GM23338 (cell line): ENCODE measurements around the gene SEMA7A. TPM values are rescaled to one million over a fixed set of nuclear protein-coding genes. Genes with fewer than 3 reads are reported as not detected.
"Not testable (repeated sequence)": the region's sequence is repeated elsewhere in the genome, so short reads cannot be mapped to it uniquely, and the experiment has no call there.

Source experiments
- ATAC-seq: fragments of 200-7000 bp; cut with Tn5 transposase; 3 replicates; pipeline ENCODE4 v1.9.1; 2020
- DNase-seq: peaks from one replicate; pipeline ENCODE4 v3.0.0-alpha.2; 2015; ENCODE audit warnings: low spot score
- H2AFZ ChIP-seq: fragments of 200-600 bp; sonication (generic); 2 replicates; pipeline ENCODE4 v1.8.0; 2016; ENCODE audit warnings: antibody characterized with exemption, mild to moderate bottlenecking, moderate library complexity
- H3F3A ChIP-seq: fragments of 200-600 bp; sonication (generic); replicated peaks from 2 replicates; pipeline ENCODE4 v1.8.0; 2017; ENCODE audit warnings: antibody characterized with exemption, mixed run types, low read depth
- H3K27ac ChIP-seq: fragments of 200-600 bp; sonication (generic); 2 replicates; pipeline ENCODE4 v1.6.1; 2016; ENCODE audit warnings: low read depth
- H3K27me3 ChIP-seq: fragments of 200-600 bp; sonication (generic); 2 replicates; pipeline ENCODE4 v1.8.0; 2016; ENCODE audit warnings: mild to moderate bottlenecking, mixed run types, moderate library complexity; ENCODE audit not compliant: insufficient read depth
- H3K36me3 ChIP-seq: fragments of 200-600 bp; sonication (generic); 2 replicates; pipeline ENCODE4 v1.8.0; 2016; ENCODE audit warnings: mild to moderate bottlenecking; ENCODE audit not compliant: insufficient read depth
- H3K4me1 ChIP-seq: fragments of 200-600 bp; sonication (generic); 2 replicates; pipeline ENCODE4 v1.8.0; 2016; ENCODE audit warnings: mild to moderate bottlenecking, moderate library complexity; ENCODE audit not compliant: insufficient read depth
- H3K4me2 ChIP-seq: fragments of 200-600 bp; sonication (generic); 2 replicates; pipeline ENCODE4 v1.7.1; 2017; ENCODE audit warnings: mixed run types
- H3K4me3 ChIP-seq: fragments of 200-600 bp; sonication (generic); 2 replicates; pipeline ENCODE4 v1.6.1; 2016; ENCODE audit warnings: mixed run types
- H3K79me2 ChIP-seq: fragments of 200-600 bp; sonication (generic); replicated peaks from 2 replicates; pipeline ENCODE4 v1.8.0; 2017; ENCODE audit warnings: mild to moderate bottlenecking; ENCODE audit not compliant: insufficient read depth
- H3K9me2 ChIP-seq: fragments of 200-600 bp; sonication (generic); 2 replicates; pipeline ENCODE4 v1.8.0; 2017; ENCODE audit not compliant: insufficient read depth
- H4K20me1 ChIP-seq: fragments of 200-600 bp; sonication (generic); replicated peaks from 2 replicates; pipeline ENCODE4 v1.8.0; 2017; ENCODE audit warnings: mild to moderate bottlenecking; ENCODE audit not compliant: insufficient read depth
- H3K27ac Mint-ChIP-seq: 2 replicates; pipeline ENCODE4 v1.8.0; 2020; ENCODE audit warnings: inconsistent platforms, mild to moderate bottlenecking, moderate library complexity, mixed read lengths
- H3K27me3 Mint-ChIP-seq: 3 replicates; pipeline ENCODE4 v1.8.0; 2022; ENCODE audit warnings: low read depth, mild to moderate bottlenecking, moderate library complexity, mixed read lengths, inconsistent platforms; ENCODE audit not compliant: insufficient read depth, poor library complexity
- H3K36me3 Mint-ChIP-seq: 3 replicates; pipeline ENCODE4 v1.8.0; 2021; ENCODE audit warnings: low read depth, mild to moderate bottlenecking, inconsistent platforms, moderate library complexity, mixed read lengths
- H3K4me1 Mint-ChIP-seq: 3 replicates; pipeline ENCODE4 v1.8.0; 2020; ENCODE audit warnings: mild to moderate bottlenecking, inconsistent platforms, mixed read lengths
- H3K4me3 Mint-ChIP-seq: 3 replicates; pipeline ENCODE4 v1.8.0; 2021; ENCODE audit warnings: moderate library complexity, mild to moderate bottlenecking, inconsistent platforms, mixed read lengths
- H3K9me3 Mint-ChIP-seq: 3 replicates; pipeline ENCODE4 v1.8.0; 2020; ENCODE audit warnings: moderate library complexity, mild to moderate bottlenecking, inconsistent platforms, mixed read lengths
- ETS1 ChIP-seq: IDR thresholded peaks from 2 replicates; pipeline ENCODE4 v1.6.1; 2016; ENCODE audit warnings: antibody characterized with exemption
- EZH2 ChIP-seq: fragments of 200-600 bp; sonication (generic); IDR thresholded peaks from one replicate; pipeline ENCODE4 v1.8.0; 2017; ENCODE audit warnings: antibody characterized with exemption, mild to moderate bottlenecking, low read depth; ENCODE audit not compliant: unreplicated experiment
- EZH2phosphoT487 ChIP-seq: fragments of 200-600 bp; sonication (generic); IDR thresholded peaks from one replicate; pipeline ENCODE4 v1.8.1; 2018; ENCODE audit warnings: antibody characterized with exemption; ENCODE audit not compliant: unreplicated experiment
- NANOG ChIP-seq: IDR thresholded peaks from 2 replicates; pipeline ENCODE4 v1.6.1; 2016; ENCODE audit warnings: antibody characterized with exemption, borderline replicate concordance
- STAT1 ChIP-seq: IDR thresholded peaks from one replicate; pipeline ENCODE4 v1.6.1; 2016; ENCODE audit warnings: antibody characterized with exemption; ENCODE audit not compliant: unreplicated experiment
- ZNF331 ChIP-seq: fragments of 250-450 bp; sonication (Bioruptor Pico); IDR thresholded peaks from 2 replicates; pipeline ENCODE4 v1.5.0; 2020; ENCODE audit warnings: low read depth, mild to moderate bottlenecking, moderate library complexity
- polyA plus RNA-seq: library from polyadenylated mRNA; unstranded; fragments of >200 nt; fragmentation: Nextera tagmentation; extraction: Ambion mirVana; gene quantifications from 2 replicates; pipeline ENCODE4 v1.2.1, GENCODE V29; 2016
- total RNA-seq: library from RNA; depleted of rRNA; stranded (reverse); fragments of >200 nt; shearing (Covaris generic); gene quantifications from 2 replicates; pipeline ENCODE4 v1.2.3, GENCODE V29; 2014
- TF ChIP-seq, protein P1 (sequence below): IDR thresholded peaks from one replicate; pipeline ENCODE4 v1.6.1; 2018; ENCODE audit warnings: antibody characterized with exemption; ENCODE audit not compliant: unreplicated experiment
- TF ChIP-seq, protein P2 (sequence below), 2 experiments: fragments of 200-600 bp in 1 of 2; sonication (generic) in 1 of 2; conservative IDR thresholded peaks; 2 replicates each; pipeline versions ENCODE4 v1.5.1 to v1.6.1; 2016 to 2017; ENCODE audit warnings: antibody characterized with exemption in 2 of 2, low read depth in 2 of 2, mild to moderate bottlenecking in 2 of 2, moderate library complexity in 1 of 2

Gene SEMA7A
- total and polyA plus RNA-seq, 2 experiments from 2014 or later = 2.0 to 14.1 TPM

GRCh38 chr15:74390647-74391288 lies 43.0 kb downstream of the SEMA7A start (continued):
- TF ChIP-seq EZH2phosphoT487 = no peak
- no peak for TF ChIP-seq ZNF331
- no peak for TF ChIP-seq EZH2
- TF ChIP-seq NANOG = no peak
- TF ChIP-seq, protein P1, sequence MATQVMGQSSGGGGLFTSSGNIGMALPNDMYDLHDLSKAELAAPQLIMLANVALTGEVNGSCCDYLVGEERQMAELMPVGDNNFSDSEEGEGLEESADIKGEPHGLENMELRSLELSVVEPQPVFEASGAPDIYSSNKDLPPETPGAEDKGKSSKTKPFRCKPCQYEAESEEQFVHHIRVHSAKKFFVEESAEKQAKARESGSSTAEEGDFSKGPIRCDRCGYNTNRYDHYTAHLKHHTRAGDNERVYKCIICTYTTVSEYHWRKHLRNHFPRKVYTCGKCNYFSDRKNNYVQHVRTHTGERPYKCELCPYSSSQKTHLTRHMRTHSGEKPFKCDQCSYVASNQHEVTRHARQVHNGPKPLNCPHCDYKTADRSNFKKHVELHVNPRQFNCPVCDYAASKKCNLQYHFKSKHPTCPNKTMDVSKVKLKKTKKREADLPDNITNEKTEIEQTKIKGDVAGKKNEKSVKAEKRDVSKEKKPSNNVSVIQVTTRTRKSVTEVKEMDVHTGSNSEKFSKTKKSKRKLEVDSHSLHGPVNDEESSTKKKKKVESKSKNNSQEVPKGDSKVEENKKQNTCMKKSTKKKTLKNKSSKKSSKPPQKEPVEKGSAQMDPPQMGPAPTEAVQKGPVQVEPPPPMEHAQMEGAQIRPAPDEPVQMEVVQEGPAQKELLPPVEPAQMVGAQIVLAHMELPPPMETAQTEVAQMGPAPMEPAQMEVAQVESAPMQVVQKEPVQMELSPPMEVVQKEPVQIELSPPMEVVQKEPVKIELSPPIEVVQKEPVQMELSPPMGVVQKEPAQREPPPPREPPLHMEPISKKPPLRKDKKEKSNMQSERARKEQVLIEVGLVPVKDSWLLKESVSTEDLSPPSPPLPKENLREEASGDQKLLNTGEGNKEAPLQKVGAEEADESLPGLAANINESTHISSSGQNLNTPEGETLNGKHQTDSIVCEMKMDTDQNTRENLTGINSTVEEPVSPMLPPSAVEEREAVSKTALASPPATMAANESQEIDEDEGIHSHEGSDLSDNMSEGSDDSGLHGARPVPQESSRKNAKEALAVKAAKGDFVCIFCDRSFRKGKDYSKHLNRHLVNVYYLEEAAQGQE = no peak
- no peak for TF ChIP-seq STAT1
- TF ChIP-seq ETS1 = no peak
- TF ChIP-seq, protein P2, sequence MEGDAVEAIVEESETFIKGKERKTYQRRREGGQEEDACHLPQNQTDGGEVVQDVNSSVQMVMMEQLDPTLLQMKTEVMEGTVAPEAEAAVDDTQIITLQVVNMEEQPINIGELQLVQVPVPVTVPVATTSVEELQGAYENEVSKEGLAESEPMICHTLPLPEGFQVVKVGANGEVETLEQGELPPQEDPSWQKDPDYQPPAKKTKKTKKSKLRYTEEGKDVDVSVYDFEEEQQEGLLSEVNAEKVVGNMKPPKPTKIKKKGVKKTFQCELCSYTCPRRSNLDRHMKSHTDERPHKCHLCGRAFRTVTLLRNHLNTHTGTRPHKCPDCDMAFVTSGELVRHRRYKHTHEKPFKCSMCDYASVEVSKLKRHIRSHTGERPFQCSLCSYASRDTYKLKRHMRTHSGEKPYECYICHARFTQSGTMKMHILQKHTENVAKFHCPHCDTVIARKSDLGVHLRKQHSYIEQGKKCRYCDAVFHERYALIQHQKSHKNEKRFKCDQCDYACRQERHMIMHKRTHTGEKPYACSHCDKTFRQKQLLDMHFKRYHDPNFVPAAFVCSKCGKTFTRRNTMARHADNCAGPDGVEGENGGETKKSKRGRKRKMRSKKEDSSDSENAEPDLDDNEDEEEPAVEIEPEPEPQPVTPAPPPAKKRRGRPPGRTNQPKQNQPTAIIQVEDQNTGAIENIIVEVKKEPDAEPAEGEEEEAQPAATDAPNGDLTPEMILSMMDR (conservative IDR thresholded peaks at IDR 0.05; ENCODE audit: low read depth in 2 of 2) = no peak

- H3F3A ChIP-seq, H3K27me3 ChIP-seq, H3K27ac Mint-ChIP-seq, H2AFZ ChIP-seq, H3K27ac ChIP-seq, H3K4me1 ChIP-seq, H4K20me1 ChIP-seq, H3K4me2 ChIP-seq, H3K36me3 Mint-ChIP-seq, H3K4me3 Mint-ChIP-seq, H3K36me3 ChIP-seq, H3K4me3 ChIP-seq, H3K9me3 Mint-ChIP-seq, DNase-seq, H3K9me2 ChIP-seq, H3K79me2 ChIP-seq, ATAC-seq: not testable (repeated sequence)
- Mint-ChIP-seq H3K27me3 (peaks cover 12% of the 10 kb centered on the region), H3K4me1 (peaks cover 23% of the 10 kb centered on the region)
These were observed 43.6 kb downstream of the SEMA7A start for GRCh38 chr15:74390049-74390646.
